Esophagus muscularis mucosa (tissue), 4 donors: ENCODE data around the gene NUP155. TPM values are rescaled to one million over a fixed set of nuclear protein-coding genes. Genes with fewer than 3 reads are reported as not detected.
"Not testable (repeated sequence)": the region's sequence is repeated elsewhere in the genome, so short reads cannot be mapped to it uniquely, and the experiment has no call there.

ENCODE experiments used
- DNase-seq: peaks from one replicate; pipeline ENCODE4 v3.0.0-alpha.2; 2017; ENCODE audit errors: extremely low spot score
- H3K27ac ChIP-seq, 4 donors: fragments of 200-600 bp; sonication (generic); replicated peaks in 1 of 4; 1 replicate in 3 of 4; 2 replicates in 1 of 4; pipeline ENCODE4 v1.5.1; 2016 to 2019; ENCODE audit warnings: mild to moderate bottlenecking in 1 of 4
- H3K27me3 ChIP-seq, 4 donors: fragments of 200-600 bp; sonication (generic); one replicate each; pipeline versions ENCODE4 v1.5.1 to v1.6.0; 2016 to 2019
- H3K36me3 ChIP-seq, 4 donors: fragments of 200-600 bp; sonication (generic); one replicate each; pipeline ENCODE4 v1.5.1; 2016 to 2019
- H3K4me1 ChIP-seq, 4 donors: fragments of 200-600 bp; sonication (generic); one replicate each; pipeline ENCODE4 v1.5.1; 2016 to 2019
- H3K4me3 ChIP-seq, 4 donors: fragments of 200-600 bp; sonication (generic); 1 replicate in 2 of 4; 2 replicates in 2 of 4; pipeline ENCODE4 v1.5.1; 2016 to 2019; ENCODE audit warnings: mild to moderate bottlenecking in 4 of 4, moderate library complexity in 1 of 4
- H3K9me3 ChIP-seq, 4 donors: fragments of 200-600 bp; sonication (generic); 1 replicate in 3 of 4; 2 replicates in 1 of 4; pipeline ENCODE4 v1.5.1; 2016 to 2019
- EP300 ChIP-seq: sonication (generic); formaldehyde crosslinking; IDR thresholded peaks from one replicate; pipeline ENCODE4 v1.6.1; 2017; ENCODE audit warnings: antibody characterized with exemption
- POLR2A ChIP-seq: fragments of 450-650 bp; IDR thresholded peaks from one replicate; pipeline ENCODE4 v1.6.1; 2017; ENCODE audit warnings: antibody characterized with exemption, moderate library complexity, mild to moderate bottlenecking, low read depth
- POLR2AphosphoS5 ChIP-seq, 2 donors: sonication (generic); formaldehyde crosslinking; IDR thresholded peaks; one replicate each; pipeline ENCODE4 v1.6.1; 2017; ENCODE audit warnings: antibody characterized with exemption in 2 of 2
- WGBS: methylation state at CpG from one replicate; pipeline ENCODE4 v1.1.5; 2018; 5-methylcytosine and 5-hydroxymethylcytosine counted together
- intact Hi-C: fragments of 100-400 bp; cut with DNase I; formaldehyde crosslinking; loops from one replicate; pipeline ENCODE4 v1.15.1; 2023
- total RNA-seq, 4 donors: library from RNA; depleted of rRNA; stranded (reverse); fragments of >200 nt; gene quantifications; one replicate each; pipeline versions ENCODE4 v1.1.0 to v1.2.1, GENCODE V29; 2016
- TF ChIP-seq, protein P1 (sequence below), 3 experiments: fragments of 200-600 bp in 2 of 3; fragments of 450-650 bp in 1 of 3; sonication (generic) in 2 of 3; IDR thresholded peaks; one replicate each; pipeline ENCODE4 v1.5.1; 2017 to 2019; ENCODE audit warnings: antibody characterized with exemption in 3 of 3, mild to moderate bottlenecking in 2 of 3, moderate library complexity in 1 of 3

The NUP155 gene
- total RNA-seq, 4 donors from 2014 or later: 12.2 to 17.1 (median 15.8) TPM

GRCh38 chr5:37370550-37370863, 399 bp downstream of the NUP155 start:
- Histone ChIP-seq H3K27me3 (no peaks in the 10 kb centered on the region), H3K4me1 (peaks cover 26 to 37% (median 33%) of the 10 kb centered on the region in 4 donors), H3K36me3 (peaks cover 0 to 7% (median 2%) of the 10 kb centered on the region in 4 donors), H3K9me3 (no peaks in the 10 kb centered on the region), H3K4me3 (peak overlapping the region; percentile 69 to 96 (median 80)), H3K27ac (peak overlapping the region; percentile 83 to 88 (median 85))
- 1% methylated on average over 7 of the region's 7 CpGs for WGBS
- TF ChIP-seq, protein P1, sequence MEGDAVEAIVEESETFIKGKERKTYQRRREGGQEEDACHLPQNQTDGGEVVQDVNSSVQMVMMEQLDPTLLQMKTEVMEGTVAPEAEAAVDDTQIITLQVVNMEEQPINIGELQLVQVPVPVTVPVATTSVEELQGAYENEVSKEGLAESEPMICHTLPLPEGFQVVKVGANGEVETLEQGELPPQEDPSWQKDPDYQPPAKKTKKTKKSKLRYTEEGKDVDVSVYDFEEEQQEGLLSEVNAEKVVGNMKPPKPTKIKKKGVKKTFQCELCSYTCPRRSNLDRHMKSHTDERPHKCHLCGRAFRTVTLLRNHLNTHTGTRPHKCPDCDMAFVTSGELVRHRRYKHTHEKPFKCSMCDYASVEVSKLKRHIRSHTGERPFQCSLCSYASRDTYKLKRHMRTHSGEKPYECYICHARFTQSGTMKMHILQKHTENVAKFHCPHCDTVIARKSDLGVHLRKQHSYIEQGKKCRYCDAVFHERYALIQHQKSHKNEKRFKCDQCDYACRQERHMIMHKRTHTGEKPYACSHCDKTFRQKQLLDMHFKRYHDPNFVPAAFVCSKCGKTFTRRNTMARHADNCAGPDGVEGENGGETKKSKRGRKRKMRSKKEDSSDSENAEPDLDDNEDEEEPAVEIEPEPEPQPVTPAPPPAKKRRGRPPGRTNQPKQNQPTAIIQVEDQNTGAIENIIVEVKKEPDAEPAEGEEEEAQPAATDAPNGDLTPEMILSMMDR (IDR thresholded peaks at IDR 0.05): no peak
- TF ChIP-seq EP300: no peak
- TF ChIP-seq POLR2A: no peak
- no peak for TF ChIP-seq POLR2AphosphoS5 (IDR thresholded peaks at IDR 0.05)
- intact Hi-C loops: no loop called here
- no peak for DNase-seq

DNA sequence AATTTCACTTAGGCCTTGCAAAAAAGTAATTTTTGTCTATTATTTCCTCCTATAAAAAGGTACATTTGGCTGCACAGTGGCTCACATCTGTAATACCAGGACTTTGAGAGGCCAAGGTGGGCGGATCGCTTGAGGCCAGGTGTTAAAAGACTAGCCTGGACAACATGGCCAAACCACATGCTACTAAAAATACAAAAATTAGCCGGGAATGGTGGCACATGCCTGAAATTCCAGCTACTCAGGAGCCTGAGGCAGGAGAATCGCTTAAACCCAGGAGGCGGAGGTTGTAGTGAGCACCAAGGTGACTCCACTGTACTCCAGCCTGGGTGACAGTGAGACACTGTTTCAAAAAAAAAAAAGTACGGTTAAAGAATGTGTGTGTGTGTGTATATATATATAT, 15.7 kb downstream of the NUP155 start:
- WGBS: 96% methylated on average over 6 of the region's 6 CpGs
- no peak for DNase-seq
- Histone ChIP-seq H3K4me3 (no peak overlapping the region), H3K36me3 (peaks cover 52 to 90% (median 72%) of the 10 kb centered on the region in 4 donors), H3K27me3 (no peaks in the 10 kb centered on the region), H3K27ac (no peak overlapping the region), H3K9me3 (no peaks in the 10 kb centered on the region), H3K4me1 (no peaks in the 10 kb centered on the region)
- intact Hi-C loops: no loop called here
- TF ChIP-seq, protein P1 (IDR thresholded peaks at IDR 0.05): no peak
- TF ChIP-seq EP300: no peak
- TF ChIP-seq POLR2A: no peak
- no peak for TF ChIP-seq POLR2AphosphoS5 (IDR thresholded peaks at IDR 0.05)

DNA sequence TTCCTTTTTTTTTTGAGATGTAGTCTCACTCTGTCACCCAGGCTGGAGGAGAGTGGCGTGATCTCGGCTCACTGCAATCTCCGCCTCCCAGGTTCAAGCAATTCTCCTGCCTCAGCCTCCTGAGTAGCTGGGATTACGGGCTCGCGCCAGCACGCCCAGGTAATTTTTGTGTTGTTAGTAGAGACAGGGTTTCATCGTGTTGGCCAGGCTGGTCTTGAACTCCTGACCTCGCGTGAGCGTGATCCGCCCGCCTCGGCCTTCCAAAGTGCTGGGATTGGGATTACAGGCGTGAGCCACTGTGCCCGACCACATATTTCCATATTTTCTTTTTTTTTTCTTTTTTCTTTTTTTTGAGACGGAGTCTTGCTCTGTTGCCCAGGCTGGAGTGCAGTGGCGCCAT, 28.2 kb downstream of the NUP155 start:
- intact Hi-C loops, H3K27ac ChIP-seq, H3K27me3 ChIP-seq, H3K9me3 ChIP-seq, DNase-seq, H3K4me3 ChIP-seq, H3K4me1 ChIP-seq: not testable (repeated sequence)
- H3K36me3 ChIP-seq: peaks cover 60 to 100% (median 91%) of the 10 kb centered on the region in 4 donors
- 97% methylated on average over 18 of the region's 18 CpGs for WGBS

GRCh38 chr5:37334754-37335153, 36.2 kb downstream of the NUP155 start:
- intact Hi-C loops: loop anchor here (10.0 kb wide), 1 partner anchor 300 kb away; no protein-coding TSS in a partner anchor
- not testable (repeated sequence) for DNase-seq
- 94% methylated on average over 12 of the region's 12 CpGs for WGBS

GRCh38 chr5:37326536-37326935, 44.4 kb downstream of the NUP155 start:
- TF ChIP-seq, protein P1 (IDR thresholded peaks at IDR 0.05): no peak
- no peak for TF ChIP-seq POLR2A
- Histone ChIP-seq H3K27ac (no peak overlapping the region), H3K36me3 (peaks cover 67 to 100% (median 91%) of the 10 kb centered on the region in 4 donors), H3K4me3 (no peak overlapping the region), H3K9me3 (no peaks in the 10 kb centered on the region), H3K4me1 (peaks cover 0 to 3% (median 0%) of the 10 kb centered on the region in 4 donors), H3K27me3 (no peaks in the 10 kb centered on the region)
- DNase-seq: no peak
- intact Hi-C loops: no loop called here

More at GRCh38 chr5:37334754-37335153, 36.2 kb downstream of the NUP155 start:
- H3K36me3 ChIP-seq: peaks cover 59 to 98% (median 82%) of the 10 kb centered on the region in 4 donors
- H3K9me3 ChIP-seq, H3K27ac ChIP-seq, H3K27me3 ChIP-seq, H3K4me3 ChIP-seq, H3K4me1 ChIP-seq: not testable (repeated sequence)

DNA sequence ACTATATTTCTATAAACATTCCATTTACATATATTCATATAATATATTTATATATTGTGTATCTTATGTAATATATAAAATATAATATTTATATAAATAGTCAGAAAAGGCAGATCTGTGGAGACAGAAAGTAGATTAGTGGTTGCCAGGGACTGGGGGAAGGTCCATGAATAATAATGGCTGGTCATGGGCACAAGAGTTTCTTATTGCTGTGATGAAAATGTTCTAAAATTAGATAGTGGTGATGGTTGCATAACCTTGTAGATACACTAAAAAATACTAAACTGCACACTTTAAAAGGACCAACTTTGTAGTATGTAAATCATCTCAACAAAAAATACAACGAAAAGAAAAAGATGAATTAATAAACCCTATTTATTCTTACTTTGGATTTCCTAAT, 47.3 kb downstream of the NUP155 start:
- WGBS: 88% methylated on average over 1 of the region's 1 CpG

More for the DNA sequence above, 47.3 kb downstream of the NUP155 start:
- H3K27ac ChIP-seq: no peak overlapping the region
- peaks cover 53 to 100% (median 88%) of the 10 kb centered on the region in 4 donors for H3K36me3 ChIP-seq
- no peaks in the 10 kb centered on the region for H3K9me3 ChIP-seq
- no peak for DNase-seq
- TF ChIP-seq POLR2AphosphoS5 (IDR thresholded peaks at IDR 0.05): no peak
- no peak overlapping the region for H3K4me3 ChIP-seq
- no peaks in the 10 kb centered on the region for H3K27me3 ChIP-seq
- H3K4me1 ChIP-seq: peaks cover 0 to 3% (median 0%) of the 10 kb centered on the region in 4 donors
- intact Hi-C loops: no loop called here
